Left forelimb (tissue), 1 donor: ENCODE measurements around the gene ASCL2.
"Not testable (repeated sequence)": the region's sequence is repeated elsewhere in the genome, so short reads cannot be mapped to it uniquely, and the experiment has no call there.

Experiments used
- DNase-seq: peaks from one replicate; pipeline ENCODE4 v3.0.0-alpha.2; 2018; ENCODE audit warnings: low spot score

Gene ASCL2

DNA sequence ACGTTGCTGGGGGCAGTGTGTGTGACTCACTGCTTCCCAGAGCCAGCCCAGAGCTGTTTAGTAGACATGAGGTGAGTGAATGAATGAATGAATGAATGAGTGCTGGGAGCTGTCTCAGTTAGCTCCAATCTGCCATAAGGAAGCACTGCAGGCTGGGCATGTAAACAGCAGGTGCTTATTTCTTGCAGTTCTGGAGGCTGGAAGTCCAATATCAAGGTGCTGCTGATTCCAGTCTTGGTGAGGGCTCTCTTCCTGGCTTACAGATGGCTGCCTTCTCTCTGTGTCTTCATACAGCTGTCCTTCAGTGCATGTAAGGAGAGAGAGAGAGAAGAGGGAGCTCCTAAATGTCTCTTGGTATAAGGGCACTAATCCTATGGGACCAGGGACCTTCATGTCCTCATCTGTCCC is 27.2 kb upstream of the ASCL2 start:
- no peak for DNase-seq

DNA sequence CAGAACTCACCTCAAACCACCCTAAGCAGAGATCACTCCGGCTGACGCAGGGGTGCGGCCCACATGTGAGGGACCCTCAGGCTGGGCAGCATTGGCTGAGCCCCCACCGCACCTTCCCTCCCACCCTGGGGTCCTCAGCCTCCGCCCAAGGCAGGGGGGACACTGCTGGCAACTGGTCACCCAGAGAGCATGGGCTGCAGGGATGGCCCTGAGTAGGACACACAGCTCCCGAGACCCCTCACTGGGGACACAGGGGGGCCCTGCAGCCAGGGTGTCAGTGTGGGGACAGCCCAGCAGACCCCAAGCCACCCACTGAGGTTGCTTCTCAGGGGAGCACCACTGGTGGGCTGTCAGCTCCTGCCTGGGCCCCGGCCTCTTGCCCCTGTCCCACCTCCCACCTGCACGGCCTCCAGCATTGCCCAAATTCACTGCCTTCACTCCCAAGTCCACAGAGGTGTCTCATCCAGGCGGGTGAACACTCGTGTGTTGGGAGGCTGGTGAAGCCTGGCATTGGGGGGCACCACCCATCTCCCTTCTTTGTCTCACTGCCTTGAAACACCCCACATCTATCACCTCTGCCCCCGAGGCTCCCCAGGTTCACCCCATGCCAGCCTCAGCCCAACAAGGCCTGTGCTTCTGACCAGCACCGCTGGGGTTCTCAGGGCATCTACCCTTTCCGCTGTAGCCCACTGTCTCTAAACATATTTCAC is 26.7 kb upstream of the ASCL2 start:
- peak; percentile 56 for DNase-seq

GRCh38 chr11:2295971-2296912 is 25.9 kb upstream of the ASCL2 start:
- DNase-seq: peak; percentile 30

- peak; percentile 58 for DNase-seq
Measured at GRCh38 chr11:2294926-2295290, 24.5 kb upstream of the ASCL2 start.

- DNase-seq: peak; percentile 34
Measured at GRCh38 chr11:2293984-2294925, 23.9 kb upstream of the ASCL2 start.

DNA sequence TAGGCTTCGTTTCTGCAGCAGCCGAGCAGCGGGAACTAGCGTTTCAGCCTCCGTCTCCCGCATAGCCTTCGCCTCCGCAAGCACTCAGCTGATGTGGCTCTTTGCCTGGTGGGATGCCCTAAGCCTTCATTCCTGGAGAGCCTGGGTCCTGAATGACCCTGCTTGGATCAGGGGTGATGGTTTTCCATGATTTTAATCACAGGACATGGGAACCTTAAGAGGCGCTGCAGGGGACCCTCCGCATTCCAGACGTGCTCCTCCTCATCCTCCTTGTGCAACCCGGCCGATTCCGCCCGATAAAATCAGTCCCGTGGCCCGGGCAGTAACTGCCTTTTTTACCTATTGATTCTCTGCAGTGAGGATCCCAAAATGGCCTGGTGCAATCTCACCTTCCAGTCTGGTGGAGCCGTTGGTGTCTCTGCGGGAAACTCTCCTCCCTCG is 23.2 kb upstream of the ASCL2 start:
- peak; percentile 54 for DNase-seq

GRCh38 chr11:2290351-2290841 is 20.0 kb upstream of the ASCL2 start:
- peak; percentile 23 for DNase-seq

- DNase-seq: no peak
Measured at GRCh38 chr11:2289859-2290258, 19.5 kb upstream of the ASCL2 start.

GRCh38 chr11:2289350-2289749 is 19.0 kb upstream of the ASCL2 start:
- peak; percentile 22 for DNase-seq

- peak; percentile 54 for DNase-seq
Measured at GRCh38 chr11:2287091-2287490, 16.7 kb upstream of the ASCL2 start.

DNA sequence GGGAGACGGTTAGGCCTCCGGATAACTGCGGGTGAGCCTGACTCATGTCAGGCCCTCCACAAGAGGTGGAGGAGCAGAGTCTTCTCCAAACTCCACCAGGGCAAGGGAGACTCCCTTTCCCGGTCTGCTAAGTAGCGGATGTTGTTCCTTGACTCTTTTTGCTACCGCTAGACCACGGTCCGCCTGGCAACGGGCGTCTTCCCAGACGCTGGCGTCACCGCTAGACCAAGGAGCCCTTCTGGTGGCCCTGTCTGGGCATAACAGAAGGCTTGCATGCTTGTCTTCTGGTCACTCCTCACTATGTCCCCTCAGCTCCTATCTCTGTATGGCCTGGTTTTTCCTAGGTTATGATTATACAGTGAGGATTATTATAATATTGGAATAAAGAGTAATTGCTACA is 16.0 kb upstream of the ASCL2 start:
- not testable (repeated sequence) for DNase-seq

DNA sequence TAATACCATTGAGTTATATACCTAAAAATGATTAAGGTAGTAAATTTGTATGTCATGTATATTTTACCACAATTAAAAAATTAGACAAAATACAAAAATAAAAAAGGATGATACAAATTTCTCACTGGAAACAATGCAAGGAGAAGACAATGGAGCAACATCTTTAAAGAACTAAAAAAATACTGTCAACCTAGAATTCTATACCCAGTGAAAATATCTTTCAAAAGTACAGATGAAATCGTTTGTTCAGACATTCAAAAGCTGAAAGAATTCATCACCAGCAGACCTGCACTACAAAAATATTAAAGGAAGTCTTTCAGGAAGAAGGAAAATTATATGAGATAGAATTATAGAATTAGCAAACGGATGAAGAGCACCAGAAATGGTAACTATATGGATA is 9.8 kb upstream of the ASCL2 start:
- no peak for DNase-seq

DNA sequence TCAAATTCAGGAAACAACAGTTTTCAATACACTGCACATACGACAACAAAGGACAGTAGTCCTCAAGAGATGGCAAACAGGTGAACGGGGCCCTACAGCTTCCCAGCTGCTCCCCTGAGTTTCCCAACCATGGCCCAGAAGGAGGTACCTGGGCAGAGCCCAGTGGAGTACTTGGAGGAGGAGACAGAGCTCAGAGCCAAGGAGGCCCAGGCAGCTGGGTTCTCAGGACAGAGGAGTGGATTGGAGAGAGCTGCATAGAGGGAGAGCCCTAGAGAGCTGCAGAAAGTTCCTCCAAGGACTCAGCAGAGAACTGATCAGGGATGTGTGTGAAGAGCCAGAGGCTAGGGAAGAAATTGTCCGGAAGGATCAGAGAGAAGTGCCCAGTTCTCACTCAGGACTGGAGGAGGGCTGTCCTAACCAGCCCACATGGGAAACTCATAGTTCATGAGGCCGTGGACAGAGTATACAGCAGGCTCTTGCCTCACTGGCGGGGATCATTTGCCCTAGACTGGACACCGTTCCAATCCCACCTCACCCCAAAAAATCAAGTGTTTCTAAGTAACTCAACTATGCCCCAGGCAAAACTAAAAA is 7.6 kb upstream of the ASCL2 start:
- DNase-seq: no peak

DNA sequence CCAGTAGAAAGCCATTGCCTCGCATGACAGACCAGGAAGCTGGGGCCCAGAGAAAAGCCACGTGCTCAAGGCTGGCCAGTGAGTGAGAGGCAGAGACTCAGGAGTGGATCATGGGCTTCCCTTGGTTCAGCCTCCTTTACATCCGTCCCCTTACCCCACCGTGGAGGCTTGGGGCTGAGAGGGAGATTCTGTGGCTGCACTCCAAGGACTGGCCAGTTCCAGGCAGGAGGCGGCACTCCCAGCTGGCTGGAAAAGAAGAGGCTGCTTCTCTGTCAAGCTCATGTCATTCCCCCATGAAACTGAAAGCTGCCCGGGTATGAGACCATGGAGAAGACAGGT is 6.6 kb upstream of the ASCL2 start:
- peak; percentile 50 for DNase-seq

GRCh38 chr11:2276280-2277007 is 6.1 kb upstream of the ASCL2 start:
- peak; percentile 47 for DNase-seq

DNA sequence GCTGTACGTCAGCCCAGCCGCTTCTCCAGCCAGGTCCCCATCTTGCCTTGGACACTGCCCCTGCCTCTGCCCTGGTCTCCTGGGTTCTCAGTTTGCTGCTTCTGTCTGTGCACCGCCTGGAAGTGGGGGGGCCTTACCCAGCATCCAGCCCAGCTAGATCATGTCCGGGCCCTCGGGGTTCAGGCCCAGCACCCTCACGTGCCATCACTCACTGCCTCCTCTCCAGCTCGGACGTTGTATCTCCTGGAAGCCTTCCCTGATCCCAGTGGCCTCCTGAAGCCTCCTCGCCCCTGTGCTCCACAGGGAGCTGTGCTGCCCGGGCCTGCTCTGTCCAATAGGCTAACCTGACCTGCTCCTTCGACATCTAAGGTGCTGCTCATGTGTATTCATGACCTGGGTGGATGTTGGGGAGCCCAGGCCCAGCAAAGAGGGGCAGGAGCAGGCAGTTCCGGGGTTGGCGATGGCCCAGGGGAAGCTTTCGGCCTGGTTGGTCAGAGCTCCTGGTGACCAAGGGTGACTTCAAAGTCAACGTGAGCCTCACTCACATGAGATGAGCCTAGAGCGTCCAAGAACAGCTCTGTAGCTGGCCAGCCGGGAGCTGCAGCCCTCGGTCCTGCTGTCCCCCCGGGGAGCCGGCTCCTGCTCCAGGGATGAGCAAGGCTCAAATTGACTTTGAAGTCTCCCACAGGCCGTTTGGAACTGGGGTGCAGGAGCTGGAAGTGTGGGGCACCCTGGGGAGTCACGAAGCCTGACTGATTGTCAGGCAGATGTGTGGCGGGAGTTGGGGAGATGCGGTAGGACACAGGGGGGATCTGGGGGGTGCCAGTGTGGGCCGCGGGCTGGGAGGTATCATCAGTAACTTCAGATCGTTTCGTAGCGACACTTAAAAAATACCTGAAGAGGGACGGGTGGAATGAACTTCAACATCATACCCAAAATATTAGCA is 5.2 kb upstream of the ASCL2 start:
- peak; percentile 59 for DNase-seq

- DNase-seq: peak; percentile 51
Measured at GRCh38 chr11:2273771-2274170, 3.4 kb upstream of the ASCL2 start.

DNA sequence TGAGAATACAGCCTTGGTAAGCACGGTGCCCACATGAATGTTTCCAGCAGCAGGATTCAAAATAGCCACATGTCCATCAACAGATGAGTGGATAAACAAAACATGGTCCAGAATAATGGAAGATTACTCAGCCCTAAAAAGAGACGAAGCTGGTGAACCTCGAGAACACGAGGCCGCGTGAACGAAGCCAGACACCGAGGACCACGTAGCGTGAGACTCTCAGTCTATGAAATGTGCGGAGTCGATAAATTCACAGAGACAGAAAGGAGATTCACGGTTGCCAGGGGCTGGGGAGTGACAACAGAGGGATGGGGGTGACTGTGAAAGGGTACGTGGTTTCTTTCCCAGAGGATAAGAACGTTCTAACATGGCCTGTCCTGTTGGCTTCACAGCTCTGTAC is 2.9 kb upstream of the ASCL2 start:
- no peak for DNase-seq

DNA sequence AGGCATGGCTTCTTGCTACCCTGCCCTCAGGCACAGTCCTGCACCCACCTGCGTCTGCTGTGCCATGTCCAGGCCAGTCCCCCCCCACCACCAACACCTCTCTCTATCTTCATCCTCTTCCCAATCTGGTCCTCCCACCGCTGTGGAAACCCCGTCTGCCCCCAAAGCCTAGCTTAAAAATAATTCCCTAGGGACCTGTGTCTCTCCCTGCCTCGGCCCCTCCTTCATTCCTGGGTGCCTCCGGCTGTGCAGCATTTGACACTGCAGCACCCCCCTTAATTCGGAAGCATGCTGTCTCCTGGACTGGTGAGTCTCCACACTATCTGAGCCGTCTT is 2.5 kb upstream of the ASCL2 start:
- DNase-seq: no peak
